Activated T-helper 1 cell treated with anti-CD3 and anti-CD28 coated beads, Interleukin-2, amount 50 U/mL, for 16 hours (primary cell): ENCODE results near the gene A3GALT2.
A peak's percentile ranks its signal among the peaks of the same experiment; 100 is the strongest.

Experiments used
- DNase-seq, 2 donors: peaks; one replicate each; pipeline ENCODE4 v3.0.0-alpha.2; 2020; ENCODE audit warnings: low read depth in 1 of 2, low spot score in 1 of 2

The A3GALT2 gene

GRCh38 chr1:33320619-33321165 is at the start of gene A3GALT2:
Gene A3GALT2, minus strand, starts transcription at chr1:33321098. Its CDS starts 0 bp downstream, at chr1:33321098.
- no peak for DNase-seq

- no peak for DNase-seq
Measured at GRCh38 chr1:33370301-33370700, 49.4 kb upstream of the A3GALT2 start.

- DNase-seq = no peak
Measured at GRCh38 chr1:33369764-33370163, 48.9 kb upstream of the A3GALT2 start.

GRCh38 chr1:33369081-33369480 is 48.2 kb upstream of the A3GALT2 start:
- no peak for DNase-seq

- no peak for DNase-seq
Measured at GRCh38 chr1:33368431-33368830, 47.5 kb upstream of the A3GALT2 start.

- peak; percentile 74 to 79 for DNase-seq
Measured at GRCh38 chr1:33367485-33368405, 46.8 kb upstream of the A3GALT2 start.

- no peak for DNase-seq
Measured at GRCh38 chr1:33366762-33367484, 46.0 kb upstream of the A3GALT2 start.

- no peak for DNase-seq
Measured at GRCh38 chr1:33365560-33365997, 44.7 kb upstream of the A3GALT2 start.

GRCh38 chr1:33364565-33364918 is 43.6 kb upstream of the A3GALT2 start:
- no peak for DNase-seq

GRCh38 chr1:33363470-33363861 is 42.6 kb upstream of the A3GALT2 start:
- no peak for DNase-seq

GRCh38 chr1:33363021-33363420 is 42.1 kb upstream of the A3GALT2 start:
- DNase-seq = no peak

GRCh38 chr1:33361532-33362235 is 40.8 kb upstream of the A3GALT2 start:
- DNase-seq = no peak

GRCh38 chr1:33360367-33360766 is 39.5 kb upstream of the A3GALT2 start:
- no peak for DNase-seq

- no peak for DNase-seq
Measured at GRCh38 chr1:33359931-33360330, 39.0 kb upstream of the A3GALT2 start.

- DNase-seq = no peak
Measured at GRCh38 chr1:33358795-33359503, 38.1 kb upstream of the A3GALT2 start.

- DNase-seq = no peak
Measured at GRCh38 chr1:33358114-33358794, 37.4 kb upstream of the A3GALT2 start.

- no peak for DNase-seq
Measured at GRCh38 chr1:33357099-33357498, 36.2 kb upstream of the A3GALT2 start.

GRCh38 chr1:33354707-33355316 is 33.9 kb upstream of the A3GALT2 start:
- no peak for DNase-seq

GRCh38 chr1:33353531-33353930 is 32.6 kb upstream of the A3GALT2 start:
- no peak for DNase-seq

- DNase-seq = no peak
Measured at GRCh38 chr1:33351281-33351660, 30.4 kb upstream of the A3GALT2 start.
